ENCODE data around the gene CPN1.

The CPN1 gene

DNA sequence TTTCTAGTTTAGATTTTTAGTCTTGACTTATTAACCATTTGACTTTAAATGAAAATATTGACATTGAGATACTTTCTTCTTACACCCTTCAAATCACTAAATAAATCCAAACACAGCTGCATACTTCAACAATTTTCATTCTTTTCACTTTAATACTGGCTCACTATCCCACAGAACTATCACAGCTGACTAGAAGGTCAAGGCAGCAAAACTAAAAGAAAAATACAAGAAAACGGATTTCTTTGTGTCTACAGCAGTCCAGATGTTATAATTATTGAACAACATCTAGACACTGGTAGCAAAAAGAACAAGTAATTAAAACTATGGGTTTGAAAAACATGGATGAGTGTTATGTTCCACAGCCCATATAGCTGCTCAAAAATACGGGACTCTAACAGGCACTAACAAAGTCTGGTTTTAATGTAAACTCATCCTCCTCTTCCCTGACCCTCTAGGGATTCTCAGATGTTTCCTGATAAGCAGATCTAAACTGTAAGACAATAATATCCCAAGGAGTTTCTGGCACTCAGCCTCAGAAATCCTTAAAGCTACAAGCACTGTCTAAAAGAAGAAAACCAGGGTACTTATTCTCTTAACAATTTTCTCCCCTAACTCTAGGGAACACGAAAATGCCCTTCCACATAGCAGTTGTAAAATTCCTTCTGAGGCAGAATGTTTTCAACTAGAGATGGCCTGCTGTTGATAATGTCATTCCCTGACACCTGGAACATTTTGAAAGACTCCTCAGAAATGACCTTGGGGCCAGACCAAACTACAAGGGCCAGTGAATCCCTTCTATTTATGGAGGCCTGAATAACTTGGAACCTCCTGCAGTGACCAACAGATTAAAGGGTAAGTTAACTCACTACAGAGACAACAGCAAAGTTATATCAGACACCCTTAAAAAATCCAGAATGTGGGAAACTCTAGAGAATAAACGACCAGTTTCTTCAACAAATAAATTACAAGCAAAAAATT, 84.7 kb downstream of the CPN1 start:
- no peak for DNase-seq (ENCODE audit: low read depth in 2 of 2)

DNA sequence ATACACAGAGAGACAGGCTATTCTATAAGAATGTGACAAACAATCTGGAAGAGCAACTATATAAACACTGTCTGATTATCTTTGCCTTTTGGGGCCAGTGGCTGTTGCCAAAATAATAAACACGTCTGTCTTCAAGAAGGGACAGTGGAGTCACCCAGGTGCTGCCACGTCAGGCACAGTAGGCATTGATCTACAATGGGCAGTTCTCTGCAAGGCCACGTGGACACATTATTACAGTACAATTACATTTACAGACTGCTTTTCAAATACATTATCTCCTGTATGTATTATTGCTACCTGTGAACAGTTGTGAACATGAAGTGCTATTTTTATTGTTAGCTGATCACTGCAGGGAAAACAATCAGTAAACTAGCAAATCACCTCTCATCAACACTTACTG, 86.0 kb downstream of the CPN1 start:
- no peak for DNase-seq (ENCODE audit: low read depth in 2 of 2)

DNA sequence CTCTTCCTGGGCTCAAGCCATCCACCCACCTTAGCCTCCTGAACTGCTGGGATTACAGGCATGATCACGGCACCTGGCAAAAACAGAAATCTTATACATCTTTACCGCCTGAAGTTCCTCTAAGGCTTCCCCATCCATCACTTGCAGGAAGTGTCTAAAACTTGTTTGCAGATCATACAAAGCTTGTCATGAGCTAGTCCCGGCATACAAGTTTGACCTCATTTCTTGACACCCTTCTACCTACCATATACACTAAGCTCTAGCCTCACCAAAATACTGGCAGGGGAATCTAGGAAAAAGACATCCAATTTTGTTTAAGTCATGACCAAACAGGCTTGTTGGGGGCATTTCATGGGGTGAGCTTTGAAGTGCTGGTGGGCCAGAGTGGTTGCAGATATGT, 86.4 kb downstream of the CPN1 start:
- DNase-seq (ENCODE audit: low read depth in 2 of 2) = no peak

DNA sequence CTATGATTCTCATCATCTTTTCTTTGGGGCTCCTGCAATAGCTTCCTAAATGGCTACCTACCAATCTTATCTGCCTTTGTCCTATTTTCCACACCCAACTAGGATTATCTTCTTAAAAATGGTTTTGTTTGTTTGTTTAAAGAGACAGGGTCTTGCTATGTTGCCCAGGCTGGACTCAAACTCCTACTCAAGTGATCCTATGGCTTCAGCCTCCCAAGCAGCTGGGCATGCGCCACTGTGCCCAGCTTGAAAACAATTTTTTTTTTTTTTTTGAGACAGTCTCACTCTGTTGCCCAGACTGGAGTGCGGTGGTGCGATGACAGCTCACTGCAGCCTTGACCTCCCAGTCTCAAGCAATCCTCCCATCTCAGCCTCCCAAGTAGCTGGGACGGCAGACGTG, 86.9 kb downstream of the CPN1 start:
- no peak for DNase-seq (ENCODE audit: low read depth in 2 of 2)

GRCh38 chr10:99993701-99994689, 87.7 kb downstream of the CPN1 start:
- DNase-seq (ENCODE audit: low read depth in 2 of 2) = peak; percentile 11 to 29

Measured in stimulated activated CD4-positive, alpha-beta T cell treated with anti-CD3 and anti-CD28 coated beads, Interleukin-12 subunit alpha, Interleukin-12 subunit beta, amount 100 ng/mL, for 24 hours (primary cell).